GM21529 (cell line): ENCODE data around the gene ARMC2.
"Not testable (repeated sequence)": the region's sequence is repeated elsewhere in the genome, so short reads cannot be mapped to it uniquely, and the experiment has no call there.

Experiments
- ATAC-seq: cut with Tn5 transposase; IDR thresholded peaks from one replicate; pipeline ENCODE4 v1.9.1; 2021; ENCODE audit not compliant: unreplicated experiment

The ARMC2 gene

GRCh38 chr6:108914235-108915022 lies 66.2 kb downstream of the ARMC2 start:
- no peak for ATAC-seq

- no peak for ATAC-seq
These were observed 67.0 kb downstream of the ARMC2 start for GRCh38 chr6:108915258-108915657.

GRCh38 chr6:108916026-108916686 lies 67.9 kb downstream of the ARMC2 start:
- no peak for ATAC-seq

GRCh38 chr6:108920751-108921150 lies 72.5 kb downstream of the ARMC2 start:
- ATAC-seq = no peak

GRCh38 chr6:108921547-108922361 lies 73.5 kb downstream of the ARMC2 start:
- ATAC-seq = no peak

- ATAC-seq = no peak
These were observed 74.3 kb downstream of the ARMC2 start for GRCh38 chr6:108922499-108922898.

- ATAC-seq = no peak
These were observed 79.7 kb downstream of the ARMC2 start for GRCh38 chr6:108927927-108928326.

GRCh38 chr6:108928650-108929049 lies 80.4 kb downstream of the ARMC2 start:
- no peak for ATAC-seq

- not testable (repeated sequence) for ATAC-seq
These were observed 82.9 kb downstream of the ARMC2 start for GRCh38 chr6:108931090-108931489.

GRCh38 chr6:108937170-108937569 lies 88.9 kb downstream of the ARMC2 start:
- no peak for ATAC-seq

- ATAC-seq = no peak
These were observed 92.5 kb downstream of the ARMC2 start for GRCh38 chr6:108940741-108941140.

GRCh38 chr6:108941281-108941680 lies 93.1 kb downstream of the ARMC2 start:
- ATAC-seq = no peak

- ATAC-seq = no peak
These were observed 93.6 kb downstream of the ARMC2 start for GRCh38 chr6:108941859-108942258.

GRCh38 chr6:108942556-108943492 lies 94.6 kb downstream of the ARMC2 start:
- no peak for ATAC-seq

- no peak for ATAC-seq
These were observed 95.8 kb downstream of the ARMC2 start for GRCh38 chr6:108944071-108944470.

- no peak for ATAC-seq
These were observed 96.8 kb downstream of the ARMC2 start for GRCh38 chr6:108944707-108945680.

GRCh38 chr6:108945681-108946159 lies 97.5 kb downstream of the ARMC2 start:
- ATAC-seq = no peak

GRCh38 chr6:108946695-108947094 lies 98.5 kb downstream of the ARMC2 start:
- no peak for ATAC-seq
